Measurements from ENCODE around the gene HOXB6.
A peak's percentile ranks its signal among the peaks of the same experiment; 100 is the strongest.

The HOXB6 gene

GRCh38 chr17:48625495-48626244, 20.9 kb upstream of the HOXB6 start:
- intact Hi-C loops (cut with DNase I), result no loop called here
- DNase-seq, result no peak

- peak in 4 of 42 donors; percentile 3 to 19 (median 9) for DNase-seq
- intact Hi-C loops (cut with DNase I), result no loop called here
Measured at GRCh38 chr17:48624544-48625494, 20.0 kb upstream of the HOXB6 start.

GRCh38 chr17:48624118-48624517, 19.3 kb upstream of the HOXB6 start:
- intact Hi-C loops (cut with DNase I), result no loop called here
- no peak for DNase-seq

- no peak for DNase-seq
- intact Hi-C loops (cut with DNase I), result no loop called here
Measured at GRCh38 chr17:48623583-48623982, 18.8 kb upstream of the HOXB6 start.

GRCh38 chr17:48622857-48623256, 18.1 kb upstream of the HOXB6 start:
- DNase-seq, result no peak
- intact Hi-C loops (cut with DNase I), result no loop called here

GRCh38 chr17:48621410-48622392, 16.9 kb upstream of the HOXB6 start:
- intact Hi-C loops (cut with DNase I), result no loop called here
- DNase-seq, result no peak

- intact Hi-C loops (cut with DNase I), result no loop called here
- DNase-seq, result no peak
Measured at GRCh38 chr17:48620461-48621139, 15.8 kb upstream of the HOXB6 start.

- DNase-seq, result no peak
- intact Hi-C loops (cut with DNase I), result loop anchor here (2.0 kb wide), 1 partner anchor 595 kb away; no protein-coding TSS in a partner anchor
Measured at GRCh38 chr17:48619826-48620449, 15.2 kb upstream of the HOXB6 start.

GRCh38 chr17:48618256-48618896, 13.6 kb upstream of the HOXB6 start:
- peak; percentile 71 to 95 (median 90) for DNase-seq
- intact Hi-C loops (cut with DNase I), result loop anchor here (2.0 kb wide), 1 partner anchor 594 kb away; no protein-coding TSS in a partner anchor

- intact Hi-C loops (cut with DNase I), result loop anchor here (2.0 kb wide), 1 partner anchor 593 kb away; no protein-coding TSS in a partner anchor
- DNase-seq, result no peak
Measured at GRCh38 chr17:48617471-48618255, 12.9 kb upstream of the HOXB6 start.

- DNase-seq, result no peak
- intact Hi-C loops (cut with DNase I), result no loop called here
Measured at GRCh38 chr17:48616717-48617470, 12.1 kb upstream of the HOXB6 start.

GRCh38 chr17:48615963-48616716, 11.4 kb upstream of the HOXB6 start:
- intact Hi-C loops (cut with DNase I), result no loop called here
- DNase-seq, result no peak

- no peak for DNase-seq
- intact Hi-C loops (cut with DNase I), result no loop called here
Measured at GRCh38 chr17:48615047-48615962, 10.5 kb upstream of the HOXB6 start, which contains the start of gene HOXB8. Gene HOXB8 (minus strand): TSS chr17:48615292. CDS start chr17:48614704, 588 bp downstream.
